ENCODE measurements around the gene KPNA2. TPM values are rescaled to one million over a fixed set of nuclear protein-coding genes. Genes with fewer than 3 reads are reported as not detected.

KPNA2 gene
- total RNA-seq: 39.5 and 201 TPM in 2 replicates

GRCh38 chr17:68035523-68036303 lies at the start of gene KPNA2:
Gene KPNA2 (plus strand): TSS chr17:68035735. CDS start chr17:68037133, 1,398 bp downstream.

GRCh38 chr17:67996301-67997171 lies 39.0 kb upstream of the KPNA2 start, which contains the start of gene C17orf58:
Gene C17orf58 (minus strand): TSS chr17:67996469. CDS start chr17:67996198, 271 bp downstream.

Other genes with a start within 250 kb of the KPNA2 start
- gene BPTF, start 210.2 kb upstream of the KPNA2 start, total RNA-seq: 27.4 and 30.7 TPM in 2 replicates
- gene C17orf58, start 39.3 kb upstream of the KPNA2 start, total RNA-seq: 9.4 and 17.5 TPM in 2 replicates
- gene AMZ2, start 212.3 kb downstream of the KPNA2 start, total RNA-seq: 79.2 and 90.8 TPM in 2 replicates

All from regular cardiac myocyte (primary cell).